HepG2 (cell line): ENCODE results near the gene BCL2L1. TPM values are rescaled to one million over a fixed set of nuclear protein-coding genes. Genes with fewer than 3 reads are reported as not detected.

Experiments
- FIP1L1 ChIP-seq: fragments of 200-400 bp; formaldehyde crosslinking; IDR thresholded peaks from 2 replicates; pipeline ENCODE4 v1.6.1; 2018; ENCODE audit warnings: low read depth, mild to moderate bottlenecking, low read length, moderate library complexity, borderline replicate concordance; ENCODE audit not compliant: insufficient read depth
- JUNB ChIP-seq: sonication (generic); formaldehyde crosslinking; IDR thresholded peaks from 2 replicates; pipeline ENCODE4 v1.8.0; 2022; ENCODE audit warnings: missing genetic modification reagents, mild to moderate bottlenecking, borderline replicate concordance
- MBD4 ChIP-seq: IDR thresholded peaks from 2 replicates; pipeline ENCODE4 v1.6.1; 2012; ENCODE audit warnings: low read length, inconsistent platforms, borderline replicate concordance
- PLRG1 ChIP-seq: fragments of 450-650 bp; conservative IDR thresholded peaks from 2 replicates; pipeline ENCODE4 v1.6.1; 2016
- RFX3 ChIP-seq: IDR thresholded peaks from 2 replicates; pipeline ENCODE4 v1.6.1; 2016; ENCODE audit warnings: missing biosample characterization, missing genetic modification reagents
- TAF15 ChIP-seq: fragments of 200-400 bp; formaldehyde crosslinking; IDR thresholded peaks from one replicate; pipeline ENCODE4 v1.6.1; 2018; ENCODE audit warnings: mild to moderate bottlenecking, low read depth, low read length; ENCODE audit not compliant: poor library complexity, severe bottlenecking
- TCF12 ChIP-seq, 2 experiments: fragments of 450-650 bp in 1 of 2; sonication (generic) in 1 of 2; formaldehyde crosslinking in 1 of 2; IDR thresholded peaks; 2 replicates each; pipeline versions ENCODE4 v1.6.1 to v1.8.0; 2017 to 2022; ENCODE audit warnings: antibody characterized with exemption in 1 of 2, mild to moderate bottlenecking in 1 of 2, missing genetic modification reagents in 1 of 2, moderate library complexity in 1 of 2
- UBTF ChIP-seq: sonication (generic); formaldehyde crosslinking; IDR thresholded peaks from 2 replicates; pipeline ENCODE4 v1.4.0; 2020; ENCODE audit warnings: mild to moderate bottlenecking, missing genetic modification reagents
- ZBTB49 ChIP-seq: sonication (generic); formaldehyde crosslinking; IDR thresholded peaks from 2 replicates; pipeline ENCODE4 v1.4.0; 2020; ENCODE audit warnings: missing genetic modification reagents, borderline replicate concordance
- ZKSCAN5 ChIP-seq: sonication (generic); formaldehyde crosslinking; IDR thresholded peaks from 2 replicates; pipeline ENCODE4 v1.5.1; 2020; ENCODE audit warnings: mild to moderate bottlenecking, missing genetic modification reagents
- ZNF382 ChIP-seq: sonication (generic); formaldehyde crosslinking; IDR thresholded peaks from 2 replicates; pipeline ENCODE4 v1.5.0; 2020; ENCODE audit warnings: missing genetic modification reagents, mild to moderate bottlenecking, borderline replicate concordance
- ZNF44 ChIP-seq: sonication (generic); formaldehyde crosslinking; IDR thresholded peaks from 2 replicates; pipeline ENCODE4 v1.5.1; 2020; ENCODE audit warnings: mild to moderate bottlenecking, missing genetic modification reagents
- ZNF513 ChIP-seq: sonication (generic); formaldehyde crosslinking; conservative IDR thresholded peaks from 2 replicates; pipeline ENCODE4 v1.5.0; 2020; ENCODE audit warnings: missing genetic modification reagents
- ZNF570 ChIP-seq: sonication (generic); formaldehyde crosslinking; IDR thresholded peaks from 2 replicates; pipeline ENCODE4 v1.4.0; 2020; ENCODE audit warnings: mild to moderate bottlenecking, missing genetic modification reagents, borderline replicate concordance
- ZNF724P ChIP-seq: sonication (generic); formaldehyde crosslinking; IDR thresholded peaks from 2 replicates; pipeline ENCODE4 v1.8.0; 2022; ENCODE audit warnings: missing genetic modification reagents, borderline replicate concordance
- ZNF816 ChIP-seq: sonication (generic); formaldehyde crosslinking; IDR thresholded peaks from 2 replicates; pipeline ENCODE4 v1.8.0; 2022; ENCODE audit warnings: missing genetic modification reagents, mild to moderate bottlenecking, borderline replicate concordance
- polyA plus RNA-seq, 8 experiments: library from polyadenylated mRNA; depleted of rRNA in 3 of 8; stranded (reverse) in 7 of 8; unstranded in 1 of 8; fragments of >200 nt; fragmentation: Illumina TruSeq in 4 of 8; extraction: Trizol in 4 of 8; gene quantifications; 2 replicates each; pipeline versions ENCODE4 v1.2.1 to v1.2.3, GENCODE V29; 2011 to 2016; ENCODE audit warnings: low read depth in 4 of 8, missing spikeins in 1 of 8, mixed read lengths in 1 of 8; ENCODE audit not compliant: insufficient read depth in 1 of 8
- total RNA-seq, 5 experiments: library from RNA; depleted of rRNA; stranded (reverse); fragments of >200 nt; fragmentation: Illumina TruSeq; extraction: Trizol; gene quantifications; 2 replicates each; pipeline ENCODE4 v1.2.3, GENCODE V29; 2016; ENCODE audit warnings: low read depth in 1 of 5

BCL2L1 gene
- total and polyA plus RNA-seq, 2 of the 13 experiments (the other 11 are each of a cell fraction or from before 2014, with no cell fraction given), result 164 to 258 TPM

GRCh38 chr20:31670371-31671228 is 52.1 kb downstream of the BCL2L1 start (continued):
- TF ChIP-seq ZNF513 (CRISPR knock-in tag) (no peak), PLRG1 (no peak), ZNF724P (CRISPR knock-in tag) (no peak), FIP1L1 (no peak), TCF12 (IDR thresholded peaks at IDR 0.05) (no peak), TCF12 (CRISPR knock-in tag; IDR thresholded peaks at IDR 0.05) (no peak), ZNF570 (no peak), RFX3 (CRISPR knock-in tag) (no peak), ZNF382 (CRISPR knock-in tag) (no peak), JUNB (no peak), ZNF816 (no peak), UBTF (CRISPR knock-in tag) (no peak), ZKSCAN5 (no peak), TAF15 (no peak), ZBTB49 (CRISPR knock-in tag) (no peak), MBD4 (no peak), ZNF44 (no peak)
